Measurements from ENCODE around the gene CAMSAP3.

The CAMSAP3 gene

GRCh38 chr19:7650148-7650547 is 54.5 kb downstream of the CAMSAP3 start:
- Histone ChIP-seq H3K9me2 (ENCODE audit: low read depth, low read length) (no peaks in the 10 kb centered on the region), H4K20me1 (ENCODE audit: insufficient read depth, low read length) (no peaks in the 10 kb centered on the region), H3F3A (ENCODE audit: insufficient read depth, low read length) (no peaks in the 10 kb centered on the region), H3K9me3 (ENCODE audit: low read length) (no peaks in the 10 kb centered on the region), H3K27me3 (ENCODE audit: insufficient read depth, low read length) (0 out of 2 replicates have a peak, but pooled peaks cover 6% of the 10 kb centered on the region), H3K9ac (ENCODE audit: low read length) (no peak overlapping the region), H3K36me3 (ENCODE audit: insufficient read depth, low read length) (peaks cover 17% of the 10 kb centered on the region), H2AFZ (ENCODE audit: low read length) (no peak overlapping the region), H3K27ac (ENCODE audit: low read depth, low read length, poor library complexity, severe bottlenecking) (no peak overlapping the region), H3K4me3 (ENCODE audit: low read depth, low read length, poor library complexity, severe bottlenecking) (no peak overlapping the region), H3K4me1 (ENCODE audit: insufficient read depth, low read length, severe bottlenecking) (peaks cover 5% of the 10 kb centered on the region), H3K4me2 (ENCODE audit: low read length) (no peak overlapping the region), H3K79me2 (ENCODE audit: insufficient read depth, low read length) (no peaks in the 10 kb centered on the region)
- TF ChIP-seq EZH2 (IDR thresholded peaks at IDR 0.05; ENCODE audit: borderline replicate concordance, low read length) (no peak), CTCF (IDR thresholded peaks at IDR 0.05; ENCODE audit: low read length) (no peak)

GRCh38 chr19:7652061-7652641 is 56.5 kb downstream of the CAMSAP3 start:
- no peak overlapping the region; the same call in 1 of the 2 replicates for H3K9ac ChIP-seq (ENCODE audit: low read length)
- H3K4me2 ChIP-seq (ENCODE audit: low read length), result peak overlapping the region; percentile 92
- H3K4me1 ChIP-seq (ENCODE audit: insufficient read depth, low read length, severe bottlenecking), result peaks cover 5% of the 10 kb centered on the region
- no peaks in the 10 kb centered on the region for H3K9me2 ChIP-seq (ENCODE audit: low read depth, low read length)
- peaks cover 8% of the 10 kb centered on the region; the same call in 1 of the 2 replicates for H3K36me3 ChIP-seq (ENCODE audit: insufficient read depth, low read length)
- peak overlapping the region; percentile 88; the same call in 1 of the 2 replicates for H2AFZ ChIP-seq (ENCODE audit: low read length)
- no peaks in the 10 kb centered on the region for H3K9me3 ChIP-seq (ENCODE audit: low read length)
- TF ChIP-seq CTCF (IDR thresholded peaks at IDR 0.05; ENCODE audit: low read length) (peak; percentile 96), EZH2 (IDR thresholded peaks at IDR 0.05; ENCODE audit: borderline replicate concordance, low read length) (no peak)
- H3K4me3 ChIP-seq (ENCODE audit: low read depth, low read length, poor library complexity, severe bottlenecking), result peak overlapping the region; percentile 47
- 0 out of 2 replicates have a peak, but pooled peaks cover 6% of the 10 kb centered on the region for H3K27me3 ChIP-seq (ENCODE audit: insufficient read depth, low read length)
- no peaks in the 10 kb centered on the region for H3F3A ChIP-seq (ENCODE audit: insufficient read depth, low read length)
- no peaks in the 10 kb centered on the region for H3K79me2 ChIP-seq (ENCODE audit: insufficient read depth, low read length)
- no peak overlapping the region for H3K27ac ChIP-seq (ENCODE audit: low read depth, low read length, poor library complexity, severe bottlenecking)
- H4K20me1 ChIP-seq (ENCODE audit: insufficient read depth, low read length), result no peaks in the 10 kb centered on the region

GRCh38 chr19:7654401-7654800 is 58.7 kb downstream of the CAMSAP3 start:
- no peak for TF ChIP-seq CTCF (IDR thresholded peaks at IDR 0.05; ENCODE audit: low read length)
- no peak for TF ChIP-seq EZH2 (IDR thresholded peaks at IDR 0.05; ENCODE audit: borderline replicate concordance, low read length)
- H3K9me2 ChIP-seq (ENCODE audit: low read depth, low read length), result no peaks in the 10 kb centered on the region
- H3K9me3 ChIP-seq (ENCODE audit: low read length), result no peaks in the 10 kb centered on the region
- 0 out of 2 replicates have a peak, but pooled peaks cover 3% of the 10 kb centered on the region for H3K27me3 ChIP-seq (ENCODE audit: insufficient read depth, low read length)
- no peak overlapping the region for H3K4me3 ChIP-seq (ENCODE audit: low read depth, low read length, poor library complexity, severe bottlenecking)
- no peaks in the 10 kb centered on the region for H4K20me1 ChIP-seq (ENCODE audit: insufficient read depth, low read length)
- H3K4me1 ChIP-seq (ENCODE audit: insufficient read depth, low read length, severe bottlenecking), result peaks cover 13% of the 10 kb centered on the region
- no peak overlapping the region for H2AFZ ChIP-seq (ENCODE audit: low read length)
- H3K9ac ChIP-seq (ENCODE audit: low read length), result no peak overlapping the region
- H3K27ac ChIP-seq (ENCODE audit: low read depth, low read length, poor library complexity, severe bottlenecking), result no peak overlapping the region
- H3K36me3 ChIP-seq (ENCODE audit: insufficient read depth, low read length), result no peaks in the 10 kb centered on the region
- H3K79me2 ChIP-seq (ENCODE audit: insufficient read depth, low read length), result no peaks in the 10 kb centered on the region
- no peak overlapping the region for H3K4me2 ChIP-seq (ENCODE audit: low read length)
- no peaks in the 10 kb centered on the region for H3F3A ChIP-seq (ENCODE audit: insufficient read depth, low read length)
